ENCODE data around the gene ING1.
"Not testable (repeated sequence)": the region's sequence is repeated elsewhere in the genome, so short reads cannot be mapped to it uniquely, and the experiment has no call there.

Gene ING1

DNA sequence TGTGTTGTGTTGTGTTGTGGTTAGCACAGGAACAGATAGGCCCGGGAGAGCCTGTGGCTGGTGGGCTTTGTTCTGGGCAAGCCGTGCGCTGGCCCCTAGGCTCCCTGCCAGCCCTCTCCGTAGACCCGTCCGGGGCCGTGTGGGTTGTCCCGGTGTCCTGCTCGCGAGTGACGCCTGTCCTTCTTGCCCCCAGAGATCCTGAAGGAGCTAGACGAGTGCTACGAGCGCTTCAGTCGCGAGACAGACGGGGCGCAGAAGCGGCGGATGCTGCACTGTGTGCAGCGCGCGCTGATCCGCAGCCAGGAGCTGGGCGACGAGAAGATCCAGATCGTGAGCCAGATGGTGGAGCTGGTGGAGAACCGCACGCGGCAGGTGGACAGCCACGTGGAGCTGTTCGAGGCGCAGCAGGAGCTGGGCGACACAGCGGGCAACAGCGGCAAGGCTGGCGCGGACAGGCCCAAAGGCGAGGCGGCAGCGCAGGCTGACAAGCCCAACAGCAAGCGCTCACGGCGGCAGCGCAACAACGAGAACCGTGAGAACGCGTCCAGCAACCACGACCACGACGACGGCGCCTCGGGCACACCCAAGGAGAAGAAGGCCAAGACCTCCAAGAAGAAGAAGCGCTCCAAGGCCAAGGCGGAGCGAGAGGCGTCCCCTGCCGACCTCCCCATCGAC, 5.7 kb downstream of the ING1 start:
- DNase-seq: no peak

DNA sequence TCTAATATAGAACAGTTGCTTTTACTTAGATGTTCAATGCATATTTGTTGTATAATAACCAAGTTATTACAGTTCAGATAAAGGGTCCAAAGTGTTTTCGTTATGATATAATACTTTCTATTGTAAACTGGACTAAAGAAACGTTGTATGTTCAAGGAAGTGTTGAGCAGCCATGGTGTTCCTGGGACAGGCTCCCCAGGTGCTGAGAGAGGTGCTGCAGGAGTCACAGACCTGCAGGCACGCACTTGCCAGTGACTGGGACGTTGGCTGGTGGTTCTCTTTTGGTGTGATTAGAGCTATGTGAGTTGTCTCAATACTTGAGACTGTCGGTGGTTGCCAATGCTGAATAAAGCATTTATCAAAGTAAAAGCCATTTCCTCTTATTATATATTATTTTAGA, 9.5 kb downstream of the ING1 start:
- no peak for DNase-seq

DNA sequence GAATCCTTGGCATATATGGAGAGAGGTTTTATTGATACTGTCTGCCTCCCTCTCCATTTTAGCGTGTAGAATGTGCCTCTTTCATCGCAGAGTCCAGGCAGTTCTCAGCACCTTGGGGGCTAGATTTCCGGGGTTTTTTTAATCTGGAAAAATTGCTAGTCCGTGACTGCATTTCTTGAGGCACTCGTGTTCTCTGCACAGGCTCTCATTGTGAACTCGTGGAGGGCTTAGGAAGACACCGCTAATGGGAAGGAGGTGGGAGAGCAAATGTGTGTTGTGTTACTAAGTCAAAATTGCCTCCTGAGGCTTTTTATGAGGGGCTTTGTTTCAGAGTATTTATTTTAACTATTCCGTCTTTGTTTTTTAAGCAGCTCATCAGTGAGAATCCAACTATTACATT, 10.1 kb downstream of the ING1 start:
- no peak for DNase-seq

DNA sequence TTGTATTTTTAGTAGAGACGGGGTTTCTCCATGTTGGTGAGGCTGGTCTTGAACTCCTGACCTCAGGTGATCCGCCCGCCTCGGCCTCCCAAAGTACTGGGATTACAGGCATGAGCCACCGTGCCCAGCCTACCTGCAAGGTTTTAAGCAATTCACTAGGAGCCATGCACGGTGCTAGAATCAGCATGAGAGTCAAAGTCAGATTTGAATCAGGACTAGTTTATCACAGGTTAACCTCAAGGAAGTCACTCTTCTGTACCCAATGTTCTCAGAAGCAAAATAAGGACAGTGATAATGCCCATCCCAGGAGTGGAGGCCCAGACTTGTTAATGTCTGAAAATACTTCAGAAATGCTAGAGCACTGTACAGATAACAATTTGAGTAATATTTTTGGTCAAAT, 12.7 kb downstream of the ING1 start:
- not testable (repeated sequence) for DNase-seq

DNA sequence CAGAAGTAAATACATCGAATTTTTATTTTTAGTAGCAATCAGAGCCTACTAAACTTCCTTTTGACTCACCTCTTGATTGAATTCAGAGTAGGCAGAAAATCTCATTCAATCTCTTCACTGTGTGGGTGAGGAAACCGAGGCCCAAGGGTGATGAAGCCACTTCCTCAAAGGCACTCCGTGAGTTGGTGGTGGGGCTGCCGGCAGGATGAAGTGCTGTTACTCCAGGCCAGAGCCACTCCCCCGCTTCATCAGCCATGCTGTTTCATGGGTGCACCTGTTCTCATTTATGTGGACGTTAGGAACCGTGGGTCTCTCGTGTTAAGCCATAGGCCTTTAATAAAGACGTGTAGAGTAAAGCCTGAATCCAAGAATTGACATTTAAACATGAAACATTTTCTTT, 13.2 kb downstream of the ING1 start:
- DNase-seq: no peak

DNA sequence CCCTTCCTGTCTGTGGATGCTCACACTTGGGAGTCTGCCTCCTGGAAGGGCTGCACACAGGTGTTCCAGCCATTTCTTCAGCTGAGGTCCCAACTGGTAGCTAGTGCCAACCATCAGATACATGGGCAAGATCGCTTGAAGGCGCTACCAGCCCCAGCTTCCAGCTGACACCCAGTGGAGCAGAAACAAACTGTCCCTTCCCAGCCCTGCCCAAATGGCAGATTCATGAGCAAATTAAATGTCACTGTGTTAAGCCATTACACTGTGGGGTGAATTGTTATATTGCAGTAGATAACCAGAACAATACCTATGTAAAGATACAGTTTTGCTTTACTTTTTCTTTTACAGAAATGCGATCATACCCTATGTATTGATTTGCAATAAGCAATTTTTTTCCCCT, 17.6 kb downstream of the ING1 start:
- DNase-seq: no peak

DNA sequence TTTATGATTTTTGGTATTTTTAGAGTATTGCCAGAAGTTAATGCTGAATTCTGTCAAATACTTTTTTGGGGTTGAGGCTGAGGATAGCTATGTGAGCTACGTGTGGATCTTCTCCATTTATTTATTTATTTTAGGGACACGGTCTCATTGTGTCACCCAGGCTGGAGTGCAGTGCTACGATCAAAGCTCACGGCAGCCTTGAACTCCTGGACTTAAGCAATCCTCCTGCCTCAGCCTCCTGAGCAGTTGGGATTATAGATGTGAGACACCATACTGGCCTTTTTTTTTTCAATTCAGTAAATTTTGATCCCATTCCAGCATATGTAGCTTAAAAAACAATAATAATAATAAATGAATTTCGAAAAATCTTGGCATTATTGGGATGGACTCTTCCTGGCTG, 21.1 kb downstream of the ING1 start:
- no peak for DNase-seq

DNA sequence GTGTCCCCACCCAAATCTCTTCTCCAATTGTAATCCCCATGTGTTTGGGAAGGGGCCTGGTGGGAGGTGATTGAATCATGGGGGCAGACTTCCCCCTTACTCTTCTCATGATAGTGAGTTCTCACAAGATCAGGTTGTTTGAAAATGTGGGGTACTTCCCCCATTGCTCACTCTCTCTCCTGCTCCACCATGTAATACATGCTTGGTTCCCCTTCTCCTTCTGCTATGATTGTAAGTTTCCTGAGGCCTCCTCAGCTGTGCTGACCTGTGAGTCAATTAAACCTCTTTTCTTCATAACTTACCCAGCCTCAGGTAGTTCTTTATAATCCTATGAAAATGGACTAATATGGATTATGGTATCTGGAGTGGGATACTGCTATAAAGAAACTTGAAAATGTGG, 24.1 kb downstream of the ING1 start:
- DNase-seq: no peak

DNA sequence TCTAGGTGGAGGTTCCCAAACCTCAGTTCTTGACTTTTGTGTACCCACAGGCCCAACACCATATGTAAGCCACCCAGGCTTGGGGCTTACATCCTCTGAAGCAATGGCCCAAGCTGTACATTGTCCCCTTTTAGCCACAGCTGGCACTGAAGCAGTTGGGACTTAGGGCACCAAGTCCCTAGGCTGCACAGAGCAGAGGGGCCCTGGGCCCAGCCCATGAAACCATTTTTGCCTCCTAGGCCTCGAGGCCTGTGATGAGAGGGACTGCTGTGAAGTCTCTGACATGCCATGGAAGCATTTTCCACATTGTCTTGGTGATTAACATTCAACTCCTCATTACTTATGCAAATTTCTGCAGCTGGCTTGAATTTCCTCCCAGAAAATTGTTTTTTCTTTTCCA, 30.2 kb downstream of the ING1 start:
- DNase-seq: no peak

DNA sequence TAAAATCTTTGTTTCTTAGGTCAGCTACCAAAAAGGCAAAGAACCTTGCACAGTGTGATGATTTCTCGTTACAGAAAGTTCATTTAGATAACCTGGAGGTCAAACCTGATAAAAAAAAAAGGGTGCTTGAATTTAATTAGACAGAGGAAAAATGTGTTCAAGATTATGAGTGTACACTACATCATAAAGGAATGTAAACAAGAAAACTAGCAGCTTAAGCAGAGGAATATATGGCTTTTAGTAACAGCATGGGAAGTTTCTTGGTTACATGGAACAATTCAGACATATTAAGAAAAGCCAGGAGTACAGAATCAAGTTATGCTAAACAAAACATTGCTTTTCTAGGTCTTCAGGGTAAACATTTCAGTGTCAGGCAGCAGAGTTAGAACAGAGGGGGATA, 32.9 kb downstream of the ING1 start:
- DNase-seq: no peak

DNA sequence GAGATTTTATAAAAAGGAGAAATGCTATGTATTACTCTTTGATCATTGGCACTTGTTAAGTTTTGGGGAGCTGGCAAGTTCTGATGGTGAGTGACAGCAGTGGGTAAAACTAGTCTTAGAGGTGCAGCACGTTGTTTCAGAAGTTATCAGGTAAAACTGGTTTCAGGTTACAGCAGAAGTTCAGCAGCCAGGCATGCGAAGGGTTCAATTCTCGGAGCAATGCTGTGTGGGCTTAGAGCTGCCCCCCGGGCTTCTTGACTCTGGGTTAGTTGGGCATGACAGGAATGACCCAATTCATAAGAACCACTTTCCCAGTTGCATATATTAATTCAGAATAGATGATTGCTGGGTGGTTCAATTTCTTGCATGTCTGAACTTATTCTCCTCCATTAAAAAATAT, 34.8 kb downstream of the ING1 start:
- DNase-seq: no peak

DNA sequence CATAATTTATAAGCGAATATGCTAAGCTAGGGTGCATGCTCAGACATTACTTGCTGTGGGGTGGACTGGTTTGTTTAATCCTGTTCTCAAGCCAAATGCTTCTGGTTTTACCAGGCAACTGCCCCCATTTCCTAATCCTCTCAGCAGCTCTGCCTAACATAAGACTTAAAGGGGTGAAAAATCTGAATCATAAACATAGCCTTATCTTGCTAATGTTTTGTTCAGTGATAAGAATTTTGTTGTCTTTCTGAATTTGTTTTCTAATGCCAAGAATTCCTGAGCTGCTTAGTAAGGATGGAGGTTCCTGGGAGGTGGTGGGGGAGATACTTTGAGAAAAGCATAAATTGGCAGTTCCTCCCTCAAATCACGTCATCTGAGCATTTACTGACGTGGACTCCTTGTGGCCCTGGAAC, 42.7 kb downstream of the ING1 start:
- no peak for DNase-seq

DNA sequence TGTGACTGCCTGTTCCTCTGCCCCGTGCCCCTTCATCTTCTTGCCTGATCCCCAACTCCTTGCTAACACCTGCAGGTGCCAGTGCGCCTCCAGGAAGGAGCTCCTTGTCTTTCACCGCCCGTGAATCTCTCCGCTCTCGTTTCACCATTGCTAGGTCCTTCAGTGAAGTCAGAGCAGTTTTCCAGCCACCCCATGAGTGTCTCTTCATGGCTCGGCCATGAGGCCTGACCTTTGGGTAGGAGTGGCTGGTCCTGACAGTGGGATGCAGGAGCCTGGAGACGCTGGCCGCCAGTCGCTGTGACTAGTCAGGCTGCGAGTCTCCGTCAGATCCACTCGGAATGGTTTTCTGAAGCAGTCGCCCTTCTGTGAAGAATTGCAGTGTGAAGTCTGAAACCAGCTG, 43.8 kb downstream of the ING1 start:
- no peak for DNase-seq

DNA sequence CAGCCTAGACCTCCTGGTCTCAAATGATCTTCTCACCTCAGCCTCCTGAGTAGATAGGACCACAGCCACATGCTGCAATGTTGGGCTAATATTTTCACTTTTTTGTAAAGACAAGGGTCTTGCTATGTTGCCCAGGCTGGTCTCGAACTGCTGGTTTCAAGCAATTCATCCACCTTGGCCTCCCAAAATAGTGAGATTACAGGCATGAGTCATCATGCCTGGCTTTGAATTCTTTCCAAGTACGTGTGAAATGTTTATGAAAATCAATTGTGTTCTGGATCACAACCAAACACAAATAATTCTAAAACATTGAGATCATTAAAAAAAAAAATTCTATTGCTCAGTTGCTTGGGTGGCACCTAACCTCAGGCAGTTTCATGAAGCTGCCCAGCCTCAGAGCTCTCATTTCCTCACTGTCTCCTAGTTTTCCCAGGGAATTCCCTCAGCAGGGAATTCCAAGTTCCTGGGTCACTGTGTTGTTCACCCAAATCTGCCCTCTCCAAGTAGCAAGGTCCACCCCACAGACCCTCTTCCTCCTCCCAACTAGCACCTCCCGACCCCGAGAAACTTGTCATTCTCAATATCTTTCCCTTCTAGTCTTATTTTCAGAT, 44.8 kb downstream of the ING1 start:
- DNase-seq: no peak

DNA sequence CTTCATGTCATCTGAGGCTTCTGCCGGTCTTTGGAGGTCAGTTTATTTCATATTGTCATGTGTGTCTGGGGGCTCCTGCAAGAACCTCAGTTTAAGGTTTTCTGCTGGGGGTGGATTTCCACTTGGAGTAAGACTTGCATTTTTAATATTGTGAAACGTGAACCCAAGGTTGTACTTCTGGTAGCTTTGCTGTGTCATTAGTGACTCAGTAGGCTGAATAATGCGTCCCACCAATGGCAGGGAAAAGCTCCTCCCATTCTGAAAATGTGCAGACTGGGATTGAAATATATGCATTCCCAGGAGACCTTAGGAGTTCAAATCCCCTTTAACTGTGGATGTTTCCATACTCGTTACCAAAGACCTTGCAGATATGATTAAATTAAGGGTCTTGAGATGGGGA, 46.2 kb downstream of the ING1 start:
- no peak for DNase-seq

DNA sequence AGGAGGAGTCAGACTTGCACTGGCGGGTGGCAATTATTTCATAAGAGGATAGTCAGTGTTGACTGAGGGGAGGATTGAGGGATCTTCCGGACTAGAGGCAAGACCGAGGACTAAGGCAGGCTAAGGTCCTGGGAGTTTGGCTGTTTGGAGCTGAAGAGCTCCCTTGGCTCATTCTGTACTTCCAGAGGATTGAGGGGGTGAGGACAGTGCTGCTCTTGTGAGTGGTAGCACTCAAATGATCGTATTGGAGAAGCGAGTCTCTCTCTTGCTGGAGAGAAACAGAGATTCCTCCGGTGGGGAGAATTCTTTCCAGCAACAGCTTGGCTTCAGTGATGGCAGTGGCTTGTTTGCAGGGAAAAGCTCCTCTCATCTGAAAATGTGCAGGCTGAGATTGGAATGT, 47.1 kb downstream of the ING1 start:
- no peak for DNase-seq

DNA sequence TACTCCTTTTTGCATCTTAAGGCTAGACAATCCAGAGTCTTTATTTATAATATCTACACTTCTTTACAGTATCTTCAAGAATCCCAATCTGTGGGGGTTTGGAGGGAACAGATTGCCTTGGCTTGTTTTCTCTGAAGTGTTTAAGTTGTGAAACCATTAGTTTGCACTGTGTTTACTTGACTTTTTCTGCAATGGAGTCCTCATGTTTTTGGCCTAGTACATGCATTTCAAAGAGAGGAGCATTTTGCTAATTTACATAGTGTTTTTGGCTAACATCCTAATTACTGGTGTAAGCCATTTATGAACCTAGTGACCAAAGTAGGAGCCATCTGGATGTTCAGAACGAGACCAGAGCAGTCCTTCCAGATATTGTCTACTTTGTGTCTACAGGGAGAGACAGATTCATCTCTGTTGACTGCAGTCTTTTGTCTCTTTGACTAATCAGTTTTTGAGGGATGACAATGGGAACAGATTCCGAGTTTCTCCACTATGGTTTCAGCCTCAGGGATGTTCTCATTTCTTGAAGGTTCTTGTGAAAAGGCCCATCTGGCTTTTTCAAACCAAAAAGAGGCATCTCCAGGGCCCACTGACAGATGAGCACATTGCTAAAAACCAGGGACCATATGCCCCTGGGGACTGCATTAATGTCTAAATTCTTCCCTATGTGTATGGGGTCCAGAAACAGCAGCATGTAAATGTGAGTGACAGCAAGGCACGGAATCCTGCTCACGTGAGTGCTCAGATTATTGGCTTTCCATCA, 53.4 kb downstream of the ING1 start:
- DNase-seq: no peak

DNA sequence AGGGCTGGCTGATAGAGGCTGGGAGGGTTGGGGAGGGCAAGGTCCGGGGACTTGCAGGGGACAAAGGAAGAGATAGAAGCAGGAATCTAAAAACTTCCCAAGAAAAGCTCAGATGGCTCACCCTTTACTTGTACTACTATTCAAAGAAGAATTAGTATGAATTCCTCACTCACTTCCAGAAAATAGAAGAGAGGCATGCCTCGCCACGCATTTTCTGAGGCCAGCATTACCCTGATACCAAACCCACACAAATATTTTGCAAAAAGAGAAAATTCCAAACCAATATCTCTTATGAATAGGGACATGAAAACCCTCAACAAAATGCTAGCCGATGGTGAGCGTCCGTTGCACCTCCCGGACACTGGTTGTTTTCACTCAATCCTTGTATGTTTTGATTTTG, 54.0 kb downstream of the ING1 start:
- no peak for DNase-seq

DNA sequence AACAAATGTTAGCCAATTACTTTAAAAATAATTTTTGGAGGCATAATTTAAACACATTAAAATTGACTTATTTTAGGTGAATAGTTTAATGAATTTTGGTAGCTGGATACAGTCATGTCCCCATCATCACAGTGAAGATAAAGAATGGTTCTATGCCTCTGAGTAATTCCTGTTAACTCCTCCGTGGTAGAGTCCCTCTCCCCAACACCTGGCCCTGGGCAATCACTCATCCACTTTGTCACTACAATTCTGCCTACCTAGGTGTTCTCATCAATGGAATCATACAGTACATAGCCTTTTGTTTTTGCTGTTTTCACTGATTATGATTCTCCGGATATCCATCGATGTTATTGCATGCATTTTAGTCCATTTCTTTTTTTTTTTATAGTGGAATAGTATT, 55.6 kb downstream of the ING1 start:
- DNase-seq: no peak

DNA sequence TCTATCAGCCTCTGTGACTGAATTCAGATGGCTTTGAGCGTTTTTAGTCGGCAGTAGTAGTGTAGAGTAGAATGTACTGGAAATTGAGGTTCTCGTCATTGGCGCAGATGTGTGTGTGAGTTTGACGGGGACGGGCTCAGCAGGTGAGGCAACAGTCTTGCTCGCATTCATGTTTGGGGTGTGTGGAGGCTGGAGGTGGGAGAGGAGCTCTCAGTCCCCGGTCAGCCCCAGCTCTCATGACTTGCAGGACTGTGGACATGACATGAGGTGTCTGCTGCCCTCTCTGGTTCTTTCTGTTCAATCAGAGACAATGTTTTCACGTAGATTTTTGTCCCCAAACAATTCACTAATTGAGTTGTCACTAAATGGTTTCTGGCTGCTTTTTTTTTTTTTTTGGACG, 57.2 kb downstream of the ING1 start:
- no peak for DNase-seq

DNA sequence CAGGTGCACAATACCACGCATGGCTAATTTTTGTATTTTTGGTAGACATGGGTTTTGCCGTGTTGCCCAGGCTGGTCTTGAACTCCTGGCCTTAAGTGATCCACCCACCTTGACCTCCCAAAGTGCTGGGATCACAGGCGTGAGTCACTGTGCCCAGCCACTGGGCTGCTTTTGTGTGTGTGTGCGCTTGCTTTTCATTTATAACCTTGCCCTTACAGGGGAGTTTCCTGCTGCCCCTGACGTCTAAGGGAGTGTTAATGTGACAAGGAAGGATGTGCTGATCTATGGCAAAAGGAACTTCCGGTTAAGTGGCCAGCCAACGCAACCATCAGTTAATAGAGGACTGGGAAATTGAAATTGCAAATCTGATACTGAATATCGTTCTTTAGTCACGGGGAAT, 57.7 kb downstream of the ING1 start:
- no peak for DNase-seq

DNA sequence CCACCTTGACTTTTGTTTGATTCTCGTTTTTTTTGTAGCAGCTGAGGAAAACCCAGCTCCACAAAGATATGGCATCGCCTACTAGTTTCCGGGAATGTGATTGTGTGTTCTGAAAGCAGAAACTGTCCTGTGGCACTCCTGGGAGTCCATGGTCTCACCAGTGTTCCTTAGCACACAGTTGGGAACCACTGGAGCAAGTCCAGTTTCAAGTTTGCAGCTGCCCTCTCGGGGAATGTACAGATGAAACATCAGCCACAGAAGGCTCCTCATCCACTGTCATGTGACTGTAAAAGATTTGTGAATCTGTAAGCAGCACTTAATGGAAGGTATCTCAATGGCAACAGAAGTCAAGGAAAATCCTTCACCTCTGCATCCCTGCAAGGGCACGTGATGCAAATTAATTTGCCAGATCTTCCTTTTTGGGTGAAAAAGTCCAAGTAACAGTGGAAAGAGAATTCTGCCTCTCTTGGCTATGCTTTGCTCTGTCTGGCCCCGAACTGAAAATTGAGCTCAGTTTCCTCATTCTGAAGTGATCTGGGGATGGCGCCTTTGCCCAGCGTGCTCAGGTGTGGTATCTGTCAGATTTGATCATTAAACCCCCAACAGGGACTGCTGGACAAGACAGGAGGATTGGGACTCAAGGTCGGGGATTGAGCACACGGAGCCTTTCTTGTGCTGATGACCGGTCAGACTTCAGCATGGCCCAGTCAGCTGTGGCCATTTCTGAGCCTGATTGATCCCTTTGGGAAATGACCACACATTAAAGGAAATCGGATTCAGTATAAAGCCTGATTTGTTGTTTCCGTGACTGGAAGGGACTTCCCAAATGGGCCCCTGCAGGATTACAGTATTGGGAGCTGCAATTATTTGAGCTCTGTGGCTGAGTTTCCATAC, 58.8 kb downstream of the ING1 start:
- DNase-seq: no peak

All from NCI-H69 (cell line).